ENCODE results near the gene ARPIN.

Gene ARPIN

GRCh38 chr15:89904519-89904918, 8.2 kb downstream of the ARPIN start:
- DNase-seq (ENCODE audit: low read depth): no peak
- TF ChIP-seq CTCF (IDR thresholded peaks at IDR 0.05; ENCODE audit: low read depth, low read length): no peak
- TF ChIP-seq POLR2A (IDR thresholded peaks at IDR 0.05; ENCODE audit: extremely low read depth, insufficient read length): no peak
- TF ChIP-seq MAX (IDR thresholded peaks at IDR 0.05; ENCODE audit: low read depth, low read length): no peak
- no peak for TF ChIP-seq MYC (IDR thresholded peaks at IDR 0.05; ENCODE audit: low read depth, low read length)

GRCh38 chr15:89903858-89904130, 9.0 kb downstream of the ARPIN start:
- no peak overlapping the region for H3K4me3 ChIP-seq (ENCODE audit: low read depth, low read length)
- no peak for DNase-seq (ENCODE audit: low read depth)
- no peak for TF ChIP-seq MAX (IDR thresholded peaks at IDR 0.05; ENCODE audit: low read depth, low read length)
- TF ChIP-seq CTCF (IDR thresholded peaks at IDR 0.05; ENCODE audit: low read depth, low read length): no peak
- no peak for TF ChIP-seq POLR2A (IDR thresholded peaks at IDR 0.05; ENCODE audit: extremely low read depth, insufficient read length)
- no peak for TF ChIP-seq MYC (IDR thresholded peaks at IDR 0.05; ENCODE audit: low read depth, low read length)

More at GRCh38 chr15:89904519-89904918, 8.2 kb downstream of the ARPIN start:
- no peak overlapping the region for H3K4me3 ChIP-seq (ENCODE audit: low read depth, low read length)

- DNase-seq (ENCODE audit: low read depth): no peak
- H3K4me3 ChIP-seq (ENCODE audit: low read depth, low read length): no peak overlapping the region
- no peak for TF ChIP-seq CTCF (IDR thresholded peaks at IDR 0.05; ENCODE audit: low read depth, low read length)
- TF ChIP-seq MAX (IDR thresholded peaks at IDR 0.05; ENCODE audit: low read depth, low read length): no peak
- TF ChIP-seq MYC (IDR thresholded peaks at IDR 0.05; ENCODE audit: low read depth, low read length): no peak
- no peak for TF ChIP-seq POLR2A (IDR thresholded peaks at IDR 0.05; ENCODE audit: extremely low read depth, insufficient read length)
Measured at GRCh38 chr15:89903015-89903857, 9.5 kb downstream of the ARPIN start.

GRCh38 chr15:89900849-89901248, 11.9 kb downstream of the ARPIN start:
- no peak overlapping the region for H3K4me3 ChIP-seq (ENCODE audit: low read depth, low read length)

GRCh38 chr15:89899951-89900567, 12.7 kb downstream of the ARPIN start:
- TF ChIP-seq POLR2A (IDR thresholded peaks at IDR 0.05; ENCODE audit: extremely low read depth, insufficient read length) (no peak), MYC (IDR thresholded peaks at IDR 0.05; ENCODE audit: low read depth, low read length) (no peak), MAX (IDR thresholded peaks at IDR 0.05; ENCODE audit: low read depth, low read length) (no peak), CTCF (IDR thresholded peaks at IDR 0.05; ENCODE audit: low read depth, low read length) (no peak)
- no peak overlapping the region for H3K4me3 ChIP-seq (ENCODE audit: low read depth, low read length)
- DNase-seq (ENCODE audit: low read depth): no peak

More at GRCh38 chr15:89900849-89901248, 11.9 kb downstream of the ARPIN start:
- no peak for DNase-seq (ENCODE audit: low read depth)
- no peak for TF ChIP-seq CTCF (IDR thresholded peaks at IDR 0.05; ENCODE audit: low read depth, low read length)
- no peak for TF ChIP-seq MAX (IDR thresholded peaks at IDR 0.05; ENCODE audit: low read depth, low read length)
- no peak for TF ChIP-seq MYC (IDR thresholded peaks at IDR 0.05; ENCODE audit: low read depth, low read length)
- TF ChIP-seq POLR2A (IDR thresholded peaks at IDR 0.05; ENCODE audit: extremely low read depth, insufficient read length): no peak

Measured in NB4 (cell line).